Measurements from ENCODE around the gene DFFB.

DNA sequence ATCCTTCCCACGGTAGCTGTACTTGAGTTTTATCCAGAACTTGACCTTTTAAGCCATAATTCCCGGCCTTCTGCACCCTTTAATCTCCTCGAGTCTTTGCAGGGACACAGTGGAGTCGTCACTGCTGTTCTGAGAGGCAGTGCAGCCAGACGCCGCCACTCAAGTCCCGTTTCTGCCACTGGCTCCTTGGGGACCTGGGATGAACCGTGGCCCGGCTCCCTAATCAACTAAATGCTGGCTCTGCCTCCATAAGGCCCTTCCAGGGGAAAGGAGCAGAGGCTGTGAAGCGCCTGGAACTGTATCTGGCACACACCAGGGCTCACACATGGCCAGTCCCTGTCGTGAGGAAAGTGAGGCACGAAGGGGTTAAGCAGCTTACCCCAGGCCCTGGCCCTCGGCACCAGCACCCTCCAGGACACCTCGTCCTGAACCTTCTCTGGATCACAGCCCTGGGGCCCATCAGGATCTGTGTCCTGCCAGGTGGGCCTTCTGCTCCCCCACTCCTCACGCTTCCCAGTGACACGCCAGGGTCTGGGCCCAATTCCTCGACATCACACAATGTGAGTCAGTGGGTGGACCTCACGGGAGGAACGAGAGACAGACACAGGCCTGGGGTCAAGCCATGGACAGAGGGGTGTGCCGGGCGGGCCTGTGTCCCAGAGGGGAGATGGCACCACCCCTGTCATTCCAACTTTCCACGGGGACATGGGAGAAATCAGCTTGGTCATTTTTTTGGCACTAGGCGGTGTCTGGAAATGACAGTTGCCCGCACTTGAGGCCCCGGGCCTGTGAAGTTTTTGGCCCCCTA lies 66.3 kb downstream of the DFFB start:
- TF ChIP-seq POLR2A (IDR thresholded peaks at IDR 0.05; ENCODE audit: low read length) = no peak
- no peak for TF ChIP-seq GATA1 (IDR thresholded peaks at IDR 0.05; ENCODE audit: low read depth, low read length)
